ENCODE data around the gene SMIM29. TPM values are rescaled to one million over a fixed set of nuclear protein-coding genes. Genes with fewer than 3 reads are reported as not detected.
"Not testable (repeated sequence)": the region's sequence is repeated elsewhere in the genome, so short reads cannot be mapped to it uniquely, and the experiment has no call there.

SMIM29 gene
- total and polyA plus RNA-seq, 2 experiments from 2014 or later = 9.2 to 33.8 TPM

- Histone ChIP-seq H3K36me3 (replicated peaks; ENCODE audit: insufficient read depth, low read depth) (no peaks in the 10 kb centered on the region), H4K20me1 (ENCODE audit: insufficient read depth, poor library complexity, severe bottlenecking) (no peaks in the 10 kb centered on the region), H3K4me3 (no peak overlapping the region), H3K27me3 (no peaks in the 10 kb centered on the region), H3K79me2 (no peaks in the 10 kb centered on the region), H3K4me1 (ENCODE audit: insufficient read depth) (no peaks in the 10 kb centered on the region), H3K27ac (no peak overlapping the region), H3K9me3 (ENCODE audit: low read depth) (no peaks in the 10 kb centered on the region), H2AFZ (no peak overlapping the region), H3K9me2 (replicated peaks; ENCODE audit: insufficient read depth) (no peaks in the 10 kb centered on the region), H3K4me2 (no peak overlapping the region)
- TF ChIP-seq CTCF (IDR thresholded peaks at IDR 0.05; ENCODE audit: poor library complexity) = no peak
- TF ChIP-seq EZH2 (IDR thresholded peaks at IDR 0.05; ENCODE audit: borderline replicate concordance) = no peak
- TF ChIP-seq EZH2phosphoT487 (IDR thresholded peaks at IDR 0.05; ENCODE audit: low read depth, severe bottlenecking, unreplicated experiment) = no peak
- WGBS (ENCODE audit: low lambda C conversion rate, missing lambda C conversion rate) = 66% methylated on average over 3 of the region's 3 CpGs
- DNase-seq (ENCODE audit: low spot score) = no peak
Observed at GRCh38 chr6:34273242-34273805, 24.5 kb upstream of the SMIM29 start.

GRCh38 chr6:34272013-34272926 is 23.5 kb upstream of the SMIM29 start:
- no peak for DNase-seq (ENCODE audit: low spot score)
- TF ChIP-seq EZH2 (IDR thresholded peaks at IDR 0.05; ENCODE audit: borderline replicate concordance) = no peak
- TF ChIP-seq CTCF (IDR thresholded peaks at IDR 0.05; ENCODE audit: poor library complexity) = no peak
- TF ChIP-seq EZH2phosphoT487 (IDR thresholded peaks at IDR 0.05; ENCODE audit: low read depth, severe bottlenecking, unreplicated experiment) = no peak
- H3K27ac ChIP-seq = no peak overlapping the region
- no peaks in the 10 kb centered on the region for H4K20me1 ChIP-seq (ENCODE audit: insufficient read depth, poor library complexity, severe bottlenecking)
- no peaks in the 10 kb centered on the region for H3K27me3 ChIP-seq
- no peaks in the 10 kb centered on the region for H3K9me3 ChIP-seq (ENCODE audit: low read depth)
- no peaks in the 10 kb centered on the region for H3K4me1 ChIP-seq (ENCODE audit: insufficient read depth)
- no peak overlapping the region for H3K4me3 ChIP-seq
- no peak overlapping the region for H3K4me2 ChIP-seq
- H2AFZ ChIP-seq = no peak overlapping the region
- WGBS (ENCODE audit: low lambda C conversion rate, missing lambda C conversion rate) = 94% methylated on average over 13 of the region's 13 CpGs
- H3K9me2 ChIP-seq (replicated peaks; ENCODE audit: insufficient read depth) = no peaks in the 10 kb centered on the region
- no peaks in the 10 kb centered on the region for H3K36me3 ChIP-seq (replicated peaks; ENCODE audit: insufficient read depth, low read depth)
- no peaks in the 10 kb centered on the region for H3K79me2 ChIP-seq

- WGBS (ENCODE audit: low lambda C conversion rate, missing lambda C conversion rate) = 83% methylated on average over 17 of the region's 17 CpGs
- not testable (repeated sequence) for H3K36me3 ChIP-seq (replicated peaks; ENCODE audit: insufficient read depth, low read depth); H3K4me2 ChIP-seq; H3K9me2 ChIP-seq (replicated peaks; ENCODE audit: insufficient read depth); H4K20me1 ChIP-seq (ENCODE audit: insufficient read depth, poor library complexity, severe bottlenecking); H3K4me1 ChIP-seq (ENCODE audit: insufficient read depth); H3K27me3 ChIP-seq; H2AFZ ChIP-seq; H3K27ac ChIP-seq; H3K9me3 ChIP-seq (ENCODE audit: low read depth); H3K4me3 ChIP-seq; DNase-seq (ENCODE audit: low spot score); H3K79me2 ChIP-seq
Observed at GRCh38 chr6:34269658-34270341, 21.0 kb upstream of the SMIM29 start.

DNA sequence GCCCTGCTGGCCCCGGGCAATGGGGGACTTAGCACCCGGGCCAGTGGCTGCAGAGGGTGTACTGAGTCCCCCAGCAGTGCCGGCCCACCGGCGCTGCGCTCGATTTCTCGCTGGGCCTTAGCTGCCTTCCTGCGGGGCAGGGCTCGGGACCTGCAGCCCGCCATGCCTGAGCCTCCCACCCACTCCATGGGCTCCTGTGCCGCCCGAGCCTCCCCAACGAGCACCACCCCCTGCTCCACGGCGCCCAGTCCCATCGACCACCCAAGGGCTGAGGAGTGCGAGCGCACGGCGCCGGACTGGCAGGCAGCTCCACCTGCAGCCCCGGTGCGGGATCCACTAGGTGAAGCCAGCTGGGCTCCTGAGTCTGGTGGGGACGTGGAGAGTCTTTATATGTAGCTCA is 20.3 kb upstream of the SMIM29 start:
- H3K79me2 ChIP-seq; DNase-seq (ENCODE audit: low spot score); H2AFZ ChIP-seq; H3K9me2 ChIP-seq (replicated peaks; ENCODE audit: insufficient read depth); H3K4me3 ChIP-seq; H3K9me3 ChIP-seq (ENCODE audit: low read depth); H4K20me1 ChIP-seq (ENCODE audit: insufficient read depth, poor library complexity, severe bottlenecking); H3K27me3 ChIP-seq; H3K36me3 ChIP-seq (replicated peaks; ENCODE audit: insufficient read depth, low read depth); H3K4me1 ChIP-seq (ENCODE audit: insufficient read depth); H3K27ac ChIP-seq; H3K4me2 ChIP-seq: not testable (repeated sequence)
- WGBS (ENCODE audit: low lambda C conversion rate, missing lambda C conversion rate) = 97% methylated on average over 17 of the region's 25 CpGs
